LNCAP (cell line): ENCODE data around the gene PPP1R15B.

Source experiments
- TF ChIP-seq, protein P1 (sequence below): fragments of 450-650 bp; IDR thresholded peaks from 2 replicates; pipeline ENCODE4 v1.5.1; 2017; ENCODE audit warnings: mild to moderate bottlenecking

Gene PPP1R15B

DNA sequence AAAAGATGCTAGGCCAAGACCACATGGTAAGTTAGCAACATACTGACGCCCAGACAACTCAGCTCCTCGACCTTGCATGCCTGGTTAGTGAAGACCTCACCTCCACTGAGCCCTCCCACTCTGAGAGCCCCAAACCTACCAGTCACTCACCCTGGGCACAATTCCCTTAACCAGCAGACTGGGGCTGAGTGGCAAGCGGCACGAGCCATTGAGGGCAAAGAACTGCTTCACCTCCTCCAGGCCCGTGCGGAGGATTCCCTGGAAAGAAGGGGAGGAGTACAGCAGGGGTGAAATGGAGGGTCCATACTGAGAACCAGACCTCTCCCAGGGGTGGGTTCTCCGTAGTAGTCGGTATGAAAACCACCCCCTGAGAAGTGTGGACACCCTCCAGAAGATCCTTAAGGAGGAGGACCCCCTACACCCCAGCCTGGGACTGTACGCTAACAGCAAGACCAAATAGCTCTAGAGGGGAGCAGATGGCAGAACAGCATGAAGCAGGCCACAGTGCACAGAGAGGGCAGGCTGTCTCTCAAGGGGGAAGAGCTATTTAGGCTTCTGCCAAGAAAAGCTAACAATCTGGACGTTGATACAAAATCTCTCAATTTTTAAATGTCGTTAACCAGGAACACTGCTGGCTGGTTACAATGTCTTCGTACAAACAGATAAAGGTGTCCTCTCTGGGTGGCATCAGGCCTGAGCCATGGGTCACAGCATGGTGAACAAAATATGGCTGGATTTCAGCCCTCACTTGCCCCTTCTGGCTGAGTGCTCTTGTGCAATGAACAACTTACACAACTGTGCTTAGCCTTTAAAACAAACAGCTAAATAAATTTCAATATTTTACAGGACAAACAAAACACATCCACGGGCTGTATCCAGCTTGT lies 31.0 kb upstream of the PPP1R15B start:
- TF ChIP-seq, protein P1, sequence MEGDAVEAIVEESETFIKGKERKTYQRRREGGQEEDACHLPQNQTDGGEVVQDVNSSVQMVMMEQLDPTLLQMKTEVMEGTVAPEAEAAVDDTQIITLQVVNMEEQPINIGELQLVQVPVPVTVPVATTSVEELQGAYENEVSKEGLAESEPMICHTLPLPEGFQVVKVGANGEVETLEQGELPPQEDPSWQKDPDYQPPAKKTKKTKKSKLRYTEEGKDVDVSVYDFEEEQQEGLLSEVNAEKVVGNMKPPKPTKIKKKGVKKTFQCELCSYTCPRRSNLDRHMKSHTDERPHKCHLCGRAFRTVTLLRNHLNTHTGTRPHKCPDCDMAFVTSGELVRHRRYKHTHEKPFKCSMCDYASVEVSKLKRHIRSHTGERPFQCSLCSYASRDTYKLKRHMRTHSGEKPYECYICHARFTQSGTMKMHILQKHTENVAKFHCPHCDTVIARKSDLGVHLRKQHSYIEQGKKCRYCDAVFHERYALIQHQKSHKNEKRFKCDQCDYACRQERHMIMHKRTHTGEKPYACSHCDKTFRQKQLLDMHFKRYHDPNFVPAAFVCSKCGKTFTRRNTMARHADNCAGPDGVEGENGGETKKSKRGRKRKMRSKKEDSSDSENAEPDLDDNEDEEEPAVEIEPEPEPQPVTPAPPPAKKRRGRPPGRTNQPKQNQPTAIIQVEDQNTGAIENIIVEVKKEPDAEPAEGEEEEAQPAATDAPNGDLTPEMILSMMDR: no peak

DNA sequence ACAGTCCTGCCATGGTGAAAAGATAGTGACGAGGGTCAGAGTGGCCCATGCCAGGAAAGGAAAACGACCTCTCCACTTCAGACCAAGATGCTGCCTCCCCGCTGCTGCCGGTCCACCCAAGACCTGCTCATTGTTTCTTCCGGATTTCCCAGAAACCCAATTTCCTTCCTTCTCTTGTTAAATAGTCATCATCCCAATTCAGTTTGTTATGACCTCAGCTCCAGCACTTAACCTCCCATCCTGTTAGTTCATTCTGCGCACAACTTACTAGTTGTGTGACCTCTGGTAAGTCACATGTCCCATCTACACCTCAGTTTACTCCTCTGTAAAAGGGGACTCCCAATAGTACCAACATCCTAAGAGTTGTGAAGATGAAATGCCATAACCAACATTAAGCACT lies 29.9 kb upstream of the PPP1R15B start:
- TF ChIP-seq, protein P1: no peak

DNA sequence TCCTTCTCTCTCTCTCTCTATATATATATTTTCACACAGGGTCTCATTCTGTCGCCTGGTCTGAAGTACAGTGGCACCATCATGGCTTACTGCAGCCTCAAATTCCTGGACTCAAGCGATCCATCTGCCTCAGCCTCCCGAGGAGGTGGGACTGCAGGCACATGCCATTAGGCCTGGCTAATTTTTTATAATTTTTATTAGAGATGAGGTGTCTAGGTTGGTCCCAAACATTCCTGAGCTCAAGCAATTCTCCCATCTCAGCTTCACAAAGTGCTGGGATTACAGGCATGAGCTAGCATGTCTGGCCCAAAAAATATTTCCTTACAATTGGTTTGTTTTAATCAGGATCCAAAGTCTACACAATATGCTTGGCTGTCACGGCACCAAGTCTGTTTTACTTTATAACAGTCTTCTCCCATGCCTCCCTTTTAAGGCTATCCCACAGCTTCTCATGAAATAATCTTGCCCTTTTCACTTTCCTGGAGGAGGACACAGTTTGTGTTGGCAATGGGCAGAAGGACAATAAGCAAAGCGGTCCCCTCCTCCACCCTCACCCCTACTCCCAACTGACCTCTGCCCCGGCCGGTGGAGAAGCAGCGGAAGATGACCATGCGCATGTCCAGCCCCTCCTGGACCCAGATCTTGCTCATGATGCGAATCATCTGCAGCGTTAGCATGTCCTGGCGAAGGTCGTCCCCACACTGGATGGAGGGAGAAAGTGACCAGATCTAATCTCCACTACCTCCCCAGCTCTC lies 28.2 kb upstream of the PPP1R15B start:
- TF ChIP-seq, protein P1: no peak

DNA sequence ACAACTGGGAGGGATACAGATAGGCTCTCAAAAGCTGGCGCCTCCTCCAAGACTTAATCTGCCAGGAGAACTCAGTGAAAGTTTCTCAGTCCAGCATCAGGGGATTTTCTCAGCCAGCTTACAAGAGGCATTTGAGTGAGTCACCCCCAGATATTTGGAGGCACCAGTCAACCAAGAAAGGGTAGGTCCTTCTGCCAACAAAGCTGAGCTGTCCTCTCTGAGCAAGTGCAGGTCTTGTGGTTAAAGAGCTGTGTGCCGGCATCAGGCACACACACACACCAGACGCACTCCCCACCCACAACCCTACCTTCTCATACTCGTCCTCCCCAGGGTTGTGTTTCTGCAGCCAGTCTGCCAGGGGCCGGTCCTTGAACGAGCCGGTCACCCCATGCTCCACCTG lies 27.0 kb upstream of the PPP1R15B start:
- TF ChIP-seq, protein P1: no peak

DNA sequence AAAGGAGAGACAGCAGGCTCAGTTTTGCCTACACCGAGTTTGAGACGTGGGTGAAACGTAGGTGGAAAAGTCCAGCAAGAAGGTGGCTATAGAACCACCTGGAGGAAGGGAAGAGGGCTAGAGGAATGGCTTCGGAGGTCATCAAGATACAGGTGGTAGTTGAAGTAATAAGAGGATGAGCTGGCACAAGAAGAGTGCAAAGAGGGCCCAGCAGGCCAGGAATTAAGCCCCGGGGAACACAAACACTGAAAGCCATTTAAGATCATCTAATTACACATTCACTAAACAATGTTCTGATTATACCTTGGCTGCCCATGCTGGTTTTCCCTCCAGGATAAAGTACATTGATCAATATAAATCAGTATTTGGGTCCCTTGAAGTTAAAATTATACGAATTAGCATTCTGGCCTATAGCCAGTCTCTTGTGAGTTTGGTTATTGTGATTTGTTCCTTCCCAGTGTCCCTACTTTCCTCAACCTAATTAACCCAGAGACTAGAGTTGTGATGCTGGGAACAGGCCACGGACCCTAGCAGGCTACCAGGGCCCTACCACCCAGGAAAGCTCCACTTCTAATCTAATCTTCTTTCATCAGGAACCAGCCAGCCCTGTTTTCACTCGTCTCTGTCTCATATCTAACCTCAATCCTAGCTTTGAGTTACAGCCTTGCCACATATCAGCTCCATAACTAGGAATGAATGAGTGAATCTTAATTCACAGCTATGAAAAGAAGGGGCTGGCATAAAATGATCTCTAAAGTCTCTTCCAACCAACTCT lies 26.4 kb upstream of the PPP1R15B start:
- TF ChIP-seq, protein P1: no peak

DNA sequence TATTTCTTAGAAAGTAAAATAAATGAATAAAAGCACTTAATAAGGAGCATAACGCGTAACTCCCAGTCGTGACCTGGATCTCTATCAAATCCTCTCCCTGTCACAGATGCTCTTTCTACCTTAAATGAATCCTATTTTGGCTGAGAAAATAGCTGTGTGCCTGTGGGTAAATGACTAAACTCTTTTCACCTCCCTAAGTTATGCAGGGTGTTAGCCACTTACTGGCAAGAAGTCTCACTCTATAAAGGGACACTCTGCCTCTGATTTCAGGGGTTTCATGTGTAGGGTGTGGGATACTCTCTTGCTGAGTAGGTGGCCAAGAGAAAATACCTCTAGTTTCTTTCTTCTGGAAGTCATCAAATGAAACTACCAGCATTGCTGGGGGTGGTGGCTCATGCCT lies 24.3 kb upstream of the PPP1R15B start:
- TF ChIP-seq, protein P1: no peak

DNA sequence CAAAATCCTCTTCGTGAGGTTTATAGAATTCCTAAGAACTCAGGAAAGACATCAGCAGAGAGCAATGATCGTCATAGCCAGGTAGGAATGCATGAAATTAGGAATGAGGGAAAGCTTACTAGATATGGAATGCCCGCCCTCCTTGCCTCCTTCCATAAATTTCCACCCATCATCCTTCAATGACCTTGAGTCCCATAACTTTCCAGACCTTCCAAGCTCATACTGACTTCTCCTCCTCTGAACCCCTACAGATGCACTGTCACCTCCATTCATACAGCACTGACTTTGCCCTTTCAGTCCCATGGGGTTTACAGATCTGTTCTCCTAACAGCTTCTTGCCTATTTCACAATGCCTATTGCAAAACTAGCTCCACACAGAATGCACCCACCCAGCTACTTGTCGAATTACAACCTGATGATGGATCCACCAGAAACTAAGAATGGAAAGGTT lies 23.8 kb upstream of the PPP1R15B start:
- TF ChIP-seq, protein P1: no peak
